Adrenal gland (tissue), 5 donors: ENCODE results near the gene RALGPS1.

Source experiments
- CTCF ChIP-seq, 6 experiments: fragments of 450-650 bp in 4 of 6; fragments of 200-600 bp in 2 of 6; sonication (generic) in 1 of 6; IDR thresholded peaks; 1 replicate in 5 of 6; 2 replicates in 1 of 6; pipeline versions ENCODE4 v1.5.1 to v1.8.0; 2016 to 2021; ENCODE audit warnings: antibody characterized with exemption in 6 of 6, mild to moderate bottlenecking in 2 of 6, moderate library complexity in 1 of 6
- POLR2A ChIP-seq, 2 donors: fragments of 450-650 bp; IDR thresholded peaks; one replicate each; pipeline ENCODE4 v1.6.1; 2017; ENCODE audit warnings: antibody characterized with exemption in 2 of 2, mild to moderate bottlenecking in 2 of 2, moderate library complexity in 1 of 2
- donor health status: DM: no; HTN: no; CAD: no.

- TF ChIP-seq CTCF (IDR thresholded peaks at IDR 0.05) (no peak), POLR2A (IDR thresholded peaks at IDR 0.05) (no peak)
Measured at GRCh38 chr9:127213859-127214258, 299.3 kb downstream of the RALGPS1 start.
